Body of pancreas (tissue), 4 donors: Measurements from ENCODE around the gene GRB10.

ENCODE experiments used
- CTCF ChIP-seq, 7 experiments: fragments of 450-650 bp in 4 of 7; fragments of 200-600 bp in 3 of 7; sonication (generic) in 3 of 7; IDR thresholded peaks; one replicate each; pipeline ENCODE4 v1.5.1; 2016 to 2019; ENCODE audit warnings: antibody characterized with exemption in 7 of 7
- POLR2A ChIP-seq, 3 donors: fragments of 450-650 bp; IDR thresholded peaks; one replicate each; pipeline ENCODE4 v1.6.1; 2016; ENCODE audit warnings: antibody characterized with exemption in 3 of 3, mild to moderate bottlenecking in 2 of 3

GRCh38 chr7:50728184-50728583 is 54.5 kb downstream of the GRB10 start:
- TF ChIP-seq CTCF (IDR thresholded peaks at IDR 0.05) (no peak), POLR2A (IDR thresholded peaks at IDR 0.05) (no peak)
